Measurements from ENCODE around the gene NUDT16. TPM values are rescaled to one million over a fixed set of nuclear protein-coding genes. Genes with fewer than 3 reads are reported as not detected.
A peak's percentile ranks its signal among the peaks of the same experiment; 100 is the strongest.

NUDT16 gene
- total RNA-seq, 1 donor: 7.3 TPM

DNA sequence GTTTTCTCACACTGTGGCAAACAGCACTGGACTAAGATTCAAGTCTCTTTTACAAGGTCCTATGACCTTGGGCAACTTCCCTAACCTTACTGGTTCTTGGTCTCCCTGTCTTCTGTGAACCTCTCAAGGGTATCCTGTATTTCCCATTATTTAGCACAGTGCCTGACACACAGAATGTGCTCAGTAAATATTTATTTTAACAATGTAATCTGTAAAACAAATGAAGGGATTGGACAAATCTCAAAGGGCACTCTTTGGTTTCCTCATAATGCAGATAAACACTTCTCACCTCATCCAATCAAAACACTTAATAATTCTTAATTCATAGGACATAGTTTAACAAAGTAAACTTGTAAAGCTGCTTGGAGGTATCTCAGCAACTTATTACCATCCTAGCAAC is 12.8 kb downstream of the NUDT16 start:
- no peak overlapping the region for H3K4me3 ChIP-seq (ENCODE audit: low read depth, low read length)
- TF ChIP-seq, protein P1, sequence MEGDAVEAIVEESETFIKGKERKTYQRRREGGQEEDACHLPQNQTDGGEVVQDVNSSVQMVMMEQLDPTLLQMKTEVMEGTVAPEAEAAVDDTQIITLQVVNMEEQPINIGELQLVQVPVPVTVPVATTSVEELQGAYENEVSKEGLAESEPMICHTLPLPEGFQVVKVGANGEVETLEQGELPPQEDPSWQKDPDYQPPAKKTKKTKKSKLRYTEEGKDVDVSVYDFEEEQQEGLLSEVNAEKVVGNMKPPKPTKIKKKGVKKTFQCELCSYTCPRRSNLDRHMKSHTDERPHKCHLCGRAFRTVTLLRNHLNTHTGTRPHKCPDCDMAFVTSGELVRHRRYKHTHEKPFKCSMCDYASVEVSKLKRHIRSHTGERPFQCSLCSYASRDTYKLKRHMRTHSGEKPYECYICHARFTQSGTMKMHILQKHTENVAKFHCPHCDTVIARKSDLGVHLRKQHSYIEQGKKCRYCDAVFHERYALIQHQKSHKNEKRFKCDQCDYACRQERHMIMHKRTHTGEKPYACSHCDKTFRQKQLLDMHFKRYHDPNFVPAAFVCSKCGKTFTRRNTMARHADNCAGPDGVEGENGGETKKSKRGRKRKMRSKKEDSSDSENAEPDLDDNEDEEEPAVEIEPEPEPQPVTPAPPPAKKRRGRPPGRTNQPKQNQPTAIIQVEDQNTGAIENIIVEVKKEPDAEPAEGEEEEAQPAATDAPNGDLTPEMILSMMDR (IDR thresholded peaks at IDR 0.05; ENCODE audit: insufficient read depth, low read depth, low read length): no peak
- no peak for DNase-seq (ENCODE audit: low read depth)

DNA sequence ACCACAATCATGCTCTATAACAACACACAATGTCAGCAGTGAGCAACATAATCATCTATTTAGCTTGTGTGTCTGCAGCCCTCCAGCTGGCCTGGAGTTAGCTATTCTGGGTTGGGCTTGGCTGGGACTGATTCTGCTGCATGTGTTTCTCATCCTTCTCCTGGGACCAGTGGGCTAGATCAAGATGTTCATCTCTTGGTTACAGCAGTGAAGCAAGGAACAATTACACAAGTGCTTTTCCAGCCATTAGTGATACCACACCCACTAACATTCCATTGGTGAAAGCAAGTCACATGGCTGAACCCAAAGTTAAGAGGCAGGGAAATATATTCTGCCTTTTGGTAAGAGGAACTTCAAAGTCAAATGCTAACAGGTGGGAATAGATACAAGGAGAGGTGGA is 14.6 kb downstream of the NUDT16 start:
- TF ChIP-seq, protein P1 (IDR thresholded peaks at IDR 0.05; ENCODE audit: insufficient read depth, low read depth, low read length): no peak
- H3K4me3 ChIP-seq (ENCODE audit: low read depth, low read length): no peak overlapping the region
- no peak for DNase-seq (ENCODE audit: low read depth)

DNA sequence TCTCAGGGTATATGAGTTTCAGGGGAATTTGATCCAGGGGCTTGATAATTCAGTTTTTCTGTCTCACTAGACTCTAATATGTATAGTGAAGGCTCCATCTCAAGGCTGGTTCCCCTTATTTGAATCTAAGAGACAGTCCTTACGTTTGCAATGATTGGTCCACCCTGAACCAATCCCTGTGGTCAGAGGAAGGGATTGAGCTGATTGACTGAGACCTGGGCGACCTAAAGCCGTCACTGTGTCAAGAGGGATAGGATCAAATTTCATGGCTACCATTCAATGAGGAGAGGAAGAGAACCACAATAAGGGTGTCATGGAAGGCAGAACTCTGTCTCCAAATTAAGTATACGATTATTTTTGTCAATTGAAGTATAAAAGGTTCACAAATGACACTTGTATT is 16.3 kb downstream of the NUDT16 start:
- TF ChIP-seq, protein P1 (IDR thresholded peaks at IDR 0.05; ENCODE audit: insufficient read depth, low read depth, low read length): no peak
- DNase-seq (ENCODE audit: low read depth): no peak
- H3K4me3 ChIP-seq (ENCODE audit: low read depth, low read length): no peak overlapping the region

DNA sequence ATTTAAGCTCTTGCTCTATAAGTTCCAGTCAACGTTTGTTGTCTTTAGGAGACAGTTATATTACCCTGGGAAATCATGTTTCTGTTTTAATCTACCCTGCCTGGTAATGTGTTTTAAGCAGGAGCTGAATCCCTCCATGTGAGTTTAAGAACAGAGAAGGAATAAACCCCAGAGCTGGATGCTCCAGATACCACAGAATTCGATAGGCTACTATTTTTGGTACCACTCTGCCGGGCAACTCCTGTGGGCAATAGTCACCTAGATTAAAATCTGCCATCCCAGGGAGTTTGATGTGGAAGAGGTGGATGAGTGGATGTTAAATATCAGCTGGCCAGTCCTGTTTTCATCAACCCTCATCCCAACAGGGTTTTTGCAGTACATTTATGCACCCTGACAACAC is 20.4 kb downstream of the NUDT16 start:
- TF ChIP-seq, protein P1 (IDR thresholded peaks at IDR 0.05; ENCODE audit: insufficient read depth, low read depth, low read length): no peak
- peak; percentile 14 for DNase-seq (ENCODE audit: low read depth)
- no peak overlapping the region for H3K4me3 ChIP-seq (ENCODE audit: low read depth, low read length)

DNA sequence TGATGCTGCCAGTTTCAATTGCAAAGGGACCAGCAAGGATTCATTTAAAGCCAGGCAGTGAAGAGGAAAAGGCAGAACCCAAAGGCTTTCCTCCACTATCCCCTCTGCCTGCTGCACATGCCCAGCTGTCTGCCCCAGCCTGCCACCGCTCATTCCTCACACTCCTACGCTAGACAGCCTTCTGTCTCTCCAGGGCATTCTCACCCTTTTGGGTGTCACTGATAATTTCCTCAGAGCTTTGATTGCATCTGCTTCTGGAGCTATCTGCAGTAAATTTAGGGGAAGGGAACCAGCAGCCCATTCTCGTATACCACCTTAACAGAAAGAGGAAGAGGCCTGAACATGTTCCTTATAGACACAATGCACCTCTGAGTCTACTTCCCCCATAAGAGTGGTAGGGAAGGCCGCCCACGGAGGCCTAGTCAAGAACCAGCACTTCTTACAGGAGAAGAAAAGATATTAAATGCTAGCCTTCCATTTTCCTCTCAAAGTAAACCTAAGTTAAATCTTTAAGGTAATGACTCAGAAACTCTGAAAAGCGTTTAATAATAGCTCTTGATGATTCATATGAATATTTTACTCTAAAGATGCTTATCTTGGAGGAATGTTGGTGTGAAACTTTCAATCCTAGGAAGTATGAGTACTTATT is 20.9 kb downstream of the NUDT16 start:
- TF ChIP-seq, protein P1 (IDR thresholded peaks at IDR 0.05; ENCODE audit: insufficient read depth, low read depth, low read length): no peak
- no peak overlapping the region for H3K4me3 ChIP-seq (ENCODE audit: low read depth, low read length)
- DNase-seq (ENCODE audit: low read depth): peak; percentile 36

- TF ChIP-seq, protein P1 (IDR thresholded peaks at IDR 0.05; ENCODE audit: insufficient read depth, low read depth, low read length): no peak
- no peak for DNase-seq (ENCODE audit: low read depth)
- H3K4me3 ChIP-seq (ENCODE audit: low read depth, low read length): no peak overlapping the region
These were observed 21.8 kb downstream of the NUDT16 start for GRCh38 chr3:131403216-131403895.
